GM06990 (cell line): Measurements from ENCODE around the gene PIGM.

Experiments
- DNase-seq: peaks from one replicate; pipeline ENCODE4 v3.0.0-alpha.2; 2011; ENCODE audit not compliant: insufficient read length; ENCODE audit errors: extremely low read depth
- H3K27me3 ChIP-seq: replicated peaks from 2 replicates; pipeline ENCODE4 v1.6.0; 2011; ENCODE audit warnings: low read length; ENCODE audit not compliant: control insufficient read depth, insufficient read depth
- H3K36me3 ChIP-seq: 2 replicates; pipeline ENCODE4 v1.5.1; 2011; ENCODE audit warnings: low read length; ENCODE audit not compliant: control insufficient read depth, insufficient read depth
- H3K4me3 ChIP-seq: replicated peaks from 2 replicates; pipeline ENCODE4 v1.5.1; 2011; ENCODE audit warnings: low read depth, mild to moderate bottlenecking, control low read depth, low read length
- TF ChIP-seq, protein P1 (sequence below): IDR thresholded peaks from 2 replicates; pipeline ENCODE4 v1.5.1; 2011; ENCODE audit warnings: low read length, control low read depth, mild to moderate bottlenecking, inconsistent platforms; ENCODE audit not compliant: insufficient read depth, poor library complexity, severe bottlenecking

Gene PIGM

DNA sequence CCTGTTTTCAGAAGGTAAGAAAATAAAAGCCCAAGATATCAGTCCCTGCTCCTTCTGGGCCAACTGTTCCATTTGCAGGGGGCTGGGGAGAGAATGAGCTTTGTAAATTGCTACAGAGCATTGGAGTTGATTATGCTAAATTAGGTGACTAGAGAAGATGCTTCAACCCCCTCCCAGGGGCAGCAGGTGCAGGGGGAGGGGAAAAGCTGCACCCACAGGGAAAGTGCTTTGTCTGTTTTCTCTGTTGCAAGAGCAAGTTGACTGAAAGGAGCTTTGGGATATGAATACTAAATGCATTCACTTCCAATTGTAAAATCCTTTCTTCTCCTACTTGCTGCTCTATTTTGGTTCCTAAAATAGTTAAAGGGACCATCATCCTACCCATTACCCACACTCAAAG, 16.5 kb upstream of the PIGM start:
- Histone ChIP-seq H3K27me3 (no peaks in the 10 kb centered on the region; the same call in none of the 2 replicates), H3K4me3 (no peak overlapping the region), H3K36me3 (no peaks in the 10 kb centered on the region)
- no peak for DNase-seq
- TF ChIP-seq, protein P1, sequence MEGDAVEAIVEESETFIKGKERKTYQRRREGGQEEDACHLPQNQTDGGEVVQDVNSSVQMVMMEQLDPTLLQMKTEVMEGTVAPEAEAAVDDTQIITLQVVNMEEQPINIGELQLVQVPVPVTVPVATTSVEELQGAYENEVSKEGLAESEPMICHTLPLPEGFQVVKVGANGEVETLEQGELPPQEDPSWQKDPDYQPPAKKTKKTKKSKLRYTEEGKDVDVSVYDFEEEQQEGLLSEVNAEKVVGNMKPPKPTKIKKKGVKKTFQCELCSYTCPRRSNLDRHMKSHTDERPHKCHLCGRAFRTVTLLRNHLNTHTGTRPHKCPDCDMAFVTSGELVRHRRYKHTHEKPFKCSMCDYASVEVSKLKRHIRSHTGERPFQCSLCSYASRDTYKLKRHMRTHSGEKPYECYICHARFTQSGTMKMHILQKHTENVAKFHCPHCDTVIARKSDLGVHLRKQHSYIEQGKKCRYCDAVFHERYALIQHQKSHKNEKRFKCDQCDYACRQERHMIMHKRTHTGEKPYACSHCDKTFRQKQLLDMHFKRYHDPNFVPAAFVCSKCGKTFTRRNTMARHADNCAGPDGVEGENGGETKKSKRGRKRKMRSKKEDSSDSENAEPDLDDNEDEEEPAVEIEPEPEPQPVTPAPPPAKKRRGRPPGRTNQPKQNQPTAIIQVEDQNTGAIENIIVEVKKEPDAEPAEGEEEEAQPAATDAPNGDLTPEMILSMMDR, result no peak

DNA sequence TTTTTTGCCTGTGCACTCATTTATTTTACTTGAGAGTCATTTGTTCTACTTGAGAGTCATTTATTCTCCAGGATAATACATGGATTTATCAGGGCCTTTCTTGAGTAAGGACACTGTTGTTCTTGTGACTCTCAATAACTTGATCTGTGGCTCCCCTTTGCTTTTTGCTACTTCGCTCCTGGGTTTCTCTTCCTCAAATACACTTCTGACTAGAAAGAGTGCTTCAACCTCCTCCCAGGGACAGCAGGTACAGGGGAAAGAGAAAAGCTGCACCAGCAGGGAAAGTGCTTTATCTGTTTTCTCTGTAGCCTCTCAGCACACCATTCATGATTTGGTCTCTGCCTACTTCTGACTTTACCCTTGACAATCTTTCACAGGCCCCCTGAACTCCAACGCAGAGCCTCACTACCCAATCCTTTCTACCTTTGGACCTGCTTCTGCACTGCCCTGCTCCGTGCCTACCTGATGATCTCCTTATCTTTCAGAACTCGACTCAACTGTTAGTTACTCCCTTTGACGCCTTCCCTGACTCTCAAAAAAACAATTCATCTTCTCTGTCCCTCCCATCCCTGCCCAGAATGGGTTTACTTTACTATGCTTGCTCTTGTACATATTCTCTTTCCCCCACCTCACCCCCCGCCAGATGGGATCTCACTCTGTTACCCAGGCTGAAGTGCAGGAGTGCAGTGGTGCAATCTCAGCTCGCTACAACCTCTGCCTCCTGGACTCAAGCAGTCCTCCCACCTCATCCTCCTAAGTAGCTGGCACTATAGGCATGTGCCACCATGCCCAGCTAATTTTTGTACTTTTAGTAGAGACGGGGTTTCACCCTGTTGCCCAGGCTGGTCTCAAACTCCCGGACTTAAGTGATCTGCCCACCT, 15.6 kb upstream of the PIGM start:
- Histone ChIP-seq H3K27me3 (no peaks in the 10 kb centered on the region; the same call in none of the 2 replicates), H3K36me3 (no peaks in the 10 kb centered on the region), H3K4me3 (peak overlapping the region; percentile 33; the same call in 1 of the 2 replicates)
- TF ChIP-seq, protein P1, result no peak
- no peak for DNase-seq

DNA sequence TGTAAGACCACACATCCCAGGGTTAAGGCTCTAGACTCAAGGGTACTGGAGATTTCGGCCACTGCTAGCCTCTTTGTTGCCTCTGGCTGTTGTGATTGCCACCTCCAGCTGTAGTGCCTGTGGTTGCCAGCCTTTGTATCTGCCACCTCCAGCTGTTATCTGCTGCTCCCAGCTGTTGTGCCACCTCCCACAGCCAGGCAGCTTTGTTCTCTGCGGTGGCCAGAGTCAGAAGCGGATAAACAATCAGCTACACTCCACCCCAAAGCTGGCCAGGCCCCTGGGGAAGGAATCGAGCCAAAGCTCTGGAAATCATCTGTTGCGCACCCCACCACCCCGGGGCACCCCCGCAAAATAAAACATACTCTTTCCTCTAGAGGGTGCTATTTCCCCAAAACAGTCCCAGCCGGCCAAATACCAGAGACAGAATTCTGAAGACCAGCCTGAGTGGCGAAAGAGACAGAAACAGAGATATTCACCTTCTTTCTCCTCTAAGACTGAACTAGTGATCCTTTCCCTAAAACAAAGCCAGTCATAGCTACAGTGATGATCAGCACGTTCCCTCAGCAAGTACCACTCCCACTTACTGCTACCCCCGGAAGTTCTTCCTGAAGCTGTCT, 14.8 kb upstream of the PIGM start:
- Histone ChIP-seq H3K4me3 (peak overlapping the region; percentile 33; the same call in 1 of the 2 replicates), H3K27me3 (no peaks in the 10 kb centered on the region; the same call in 1 of the 2 replicates)
- peak; percentile 24 for DNase-seq

DNA sequence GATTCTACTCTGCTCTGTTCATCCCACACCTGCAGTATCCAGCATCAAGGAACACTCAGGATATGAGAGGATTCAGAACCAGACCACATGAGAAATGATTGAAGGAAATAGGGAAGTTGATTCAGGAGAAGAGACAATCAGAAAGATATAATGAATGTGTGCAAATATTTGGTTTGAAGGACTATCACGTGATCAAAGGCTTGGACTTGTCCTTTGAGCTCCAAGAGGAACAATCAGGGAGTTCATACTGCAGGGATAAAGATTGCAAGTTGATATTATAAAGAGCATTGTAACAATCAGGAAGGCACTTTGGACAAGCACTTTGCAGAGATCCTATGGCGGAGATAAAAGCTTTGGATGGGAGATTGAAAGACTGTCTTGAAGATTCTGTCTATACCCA, 13.9 kb upstream of the PIGM start:
- TF ChIP-seq, protein P1, result no peak
- Histone ChIP-seq H3K27me3 (no peaks in the 10 kb centered on the region; the same call in 1 of the 2 replicates), H3K36me3 (no peaks in the 10 kb centered on the region), H3K4me3 (no peak overlapping the region)
- DNase-seq, result no peak

More for the DNA sequence above, 14.8 kb upstream of the PIGM start:
- no peaks in the 10 kb centered on the region for H3K36me3 ChIP-seq
- TF ChIP-seq, protein P1, result peak; percentile 66

GRCh38 chr1:160043543-160043942, 11.8 kb upstream of the PIGM start:
- DNase-seq, result no peak
- Histone ChIP-seq H3K4me3 (no peak overlapping the region), H3K36me3 (no peaks in the 10 kb centered on the region), H3K27me3 (no peaks in the 10 kb centered on the region; the same call in 1 of the 2 replicates)
- TF ChIP-seq, protein P1, result no peak
